ENCODE results near the gene NDUFAF8. TPM values are rescaled to one million over a fixed set of nuclear protein-coding genes. Genes with fewer than 3 reads are reported as not detected.
A peak's percentile ranks its signal among the peaks of the same experiment; 100 is the strongest.

The NDUFAF8 gene
- total and polyA plus RNA-seq, 7 experiments from 2014 or later = 34.2 to 85.9 (median 45.1) TPM

- Histone ChIP-seq H3K27me3 (ENCODE audit: control insufficient read depth in 2 of 2, insufficient read depth in 2 of 2, low read length in 2 of 2) (no peaks in the 10 kb centered on the region), H3K4me3 (ENCODE audit: low read length) (no peak overlapping the region), H3K36me3 (ENCODE audit: control insufficient read depth in 2 of 3, insufficient read depth in 3 of 3, low read length in 3 of 3) (peaks cover 0 to 91% (median 7%) of the 10 kb centered on the region in 3 experiments), H3K4me1 (ENCODE audit: control insufficient read depth in 2 of 2, insufficient read depth in 2 of 2, low read length in 2 of 2) (no peaks in the 10 kb centered on the region), H3K9me3 (ENCODE audit: control insufficient read depth in 2 of 3, low read length in 3 of 3) (no peaks in the 10 kb centered on the region), H3K27ac (ENCODE audit: low read depth, low read length) (no peak overlapping the region)
- POLR2A ChIA-PET = interaction anchor here (0.6 kb wide), 1 partner anchor 267 kb away, joined by 3 read pairs; no protein-coding TSS in a partner anchor
- intact Hi-C loops (cut with micrococcal nuclease) = no loop called here
- Mint-ChIP-seq H3K27ac (no peak overlapping the region), H3K9me3 (no peaks in the 10 kb centered on the region), H3K4me1 (peaks cover 0 to 12% (median 6%) of the 10 kb centered on the region in 7 donors), H3K27me3 (no peaks in the 10 kb centered on the region), H3K36me3 (peaks cover 10 to 44% (median 12%) of the 10 kb centered on the region in 5 donors), H3K4me3 (no peak overlapping the region)
- ATAC-seq = no peak
- no peak for DNase-seq
- CTCF ChIA-PET = no interaction called here
Measured at GRCh38 chr17:81276781-81277180, 37.7 kb downstream of the NDUFAF8 start.

GRCh38 chr17:81277421-81277820 is 38.3 kb downstream of the NDUFAF8 start:
- H3K9me3 ChIP-seq (ENCODE audit: control insufficient read depth in 2 of 3, low read length in 3 of 3) = no peaks in the 10 kb centered on the region
- peaks cover 0 to 93% (median 7%) of the 10 kb centered on the region in 3 experiments for H3K36me3 ChIP-seq (ENCODE audit: control insufficient read depth in 2 of 3, insufficient read depth in 3 of 3, low read length in 3 of 3)
- no peaks in the 10 kb centered on the region for H3K9me3 Mint-ChIP-seq
- ChIA-PET POLR2A (no interaction called here), CTCF (no interaction called here)
- ATAC-seq (no peak), DNase-seq (no peak)
- H3K36me3 Mint-ChIP-seq = peaks cover 10 to 44% (median 12%) of the 10 kb centered on the region in 5 donors
- no peaks in the 10 kb centered on the region for H3K4me1 ChIP-seq (ENCODE audit: control insufficient read depth in 2 of 2, insufficient read depth in 2 of 2, low read length in 2 of 2)
- no peak overlapping the region for H3K27ac ChIP-seq (ENCODE audit: low read depth, low read length)
- H3K4me3 ChIP-seq (ENCODE audit: low read length) = no peak overlapping the region
- H3K27me3 ChIP-seq (ENCODE audit: control insufficient read depth in 2 of 2, insufficient read depth in 2 of 2, low read length in 2 of 2) = no peaks in the 10 kb centered on the region
- H3K27me3 Mint-ChIP-seq = no peaks in the 10 kb centered on the region
- H3K4me3 Mint-ChIP-seq = no peak overlapping the region
- intact Hi-C loops (cut with micrococcal nuclease) = no loop called here
- peaks cover 0 to 12% (median 6%) of the 10 kb centered on the region in 7 donors for H3K4me1 Mint-ChIP-seq
- no peak overlapping the region for H3K27ac Mint-ChIP-seq

- peaks cover 0 to 5% (median 0%) of the 10 kb centered on the region in 7 donors for H3K4me1 Mint-ChIP-seq
- H3K9me3 Mint-ChIP-seq = no peaks in the 10 kb centered on the region
- Histone ChIP-seq H3K27ac (ENCODE audit: low read depth, low read length) (no peak overlapping the region), H3K9me3 (ENCODE audit: control insufficient read depth in 2 of 3, low read length in 3 of 3) (no peaks in the 10 kb centered on the region), H3K4me3 (ENCODE audit: low read length) (no peak overlapping the region), H3K27me3 (ENCODE audit: control insufficient read depth in 2 of 2, insufficient read depth in 2 of 2, low read length in 2 of 2) (no peaks in the 10 kb centered on the region), H3K36me3 (ENCODE audit: control insufficient read depth in 2 of 3, insufficient read depth in 3 of 3, low read length in 3 of 3) (peaks cover 0 to 93% (median 7%) of the 10 kb centered on the region in 3 experiments), H3K4me1 (ENCODE audit: control insufficient read depth in 2 of 2, insufficient read depth in 2 of 2, low read length in 2 of 2) (no peaks in the 10 kb centered on the region)
- no peak overlapping the region for H3K27ac Mint-ChIP-seq
- ChIA-PET POLR2A (no interaction called here), CTCF (no interaction called here)
- peaks cover 5 to 38% (median 11%) of the 10 kb centered on the region in 5 donors for H3K36me3 Mint-ChIP-seq
- no peaks in the 10 kb centered on the region for H3K27me3 Mint-ChIP-seq
- DNase-seq (no peak), ATAC-seq (no peak)
- no peak overlapping the region for H3K4me3 Mint-ChIP-seq
- intact Hi-C loops (cut with micrococcal nuclease) = no loop called here
Measured at GRCh38 chr17:81277946-81278693, 39.0 kb downstream of the NDUFAF8 start.

GRCh38 chr17:81278831-81279230 is 39.7 kb downstream of the NDUFAF8 start:
- peaks cover 0 to 33% (median 8%) of the 10 kb centered on the region in 5 donors for H3K36me3 Mint-ChIP-seq

GRCh38 chr17:81279278-81280275 is 40.5 kb downstream of the NDUFAF8 start:
- Histone ChIP-seq H3K36me3 (ENCODE audit: control insufficient read depth in 2 of 3, insufficient read depth in 3 of 3, low read length in 3 of 3) (peaks cover 0 to 81% (median 4%) of the 10 kb centered on the region in 3 experiments), H3K4me1 (ENCODE audit: control insufficient read depth in 2 of 2, insufficient read depth in 2 of 2, low read length in 2 of 2) (peaks cover 0 to 3% of the 10 kb centered on the region in 2 donors), H3K27ac (ENCODE audit: low read depth, low read length) (no peak overlapping the region), H3K9me3 (ENCODE audit: control insufficient read depth in 2 of 3, low read length in 3 of 3) (no peaks in the 10 kb centered on the region), H3K27me3 (ENCODE audit: control insufficient read depth in 2 of 2, insufficient read depth in 2 of 2, low read length in 2 of 2) (no peaks in the 10 kb centered on the region), H3K4me3 (ENCODE audit: low read length) (no peak overlapping the region)
- DNase-seq (no peak), ATAC-seq (no peak)
- Mint-ChIP-seq H3K4me1 (peaks cover 0 to 6% (median 4%) of the 10 kb centered on the region in 7 donors), H3K27me3 (no peaks in the 10 kb centered on the region), H3K4me3 (no peak overlapping the region), H3K36me3 (peaks cover 0 to 33% (median 10%) of the 10 kb centered on the region in 5 donors), H3K9me3 (no peaks in the 10 kb centered on the region), H3K27ac (peak overlapping the region in 1 of 9 donors; percentile 20)
- ChIA-PET CTCF (no interaction called here), POLR2A (no interaction called here)
- intact Hi-C loops (cut with micrococcal nuclease) = no loop called here

More at GRCh38 chr17:81278831-81279230, 39.7 kb downstream of the NDUFAF8 start:
- Histone ChIP-seq H3K4me3 (ENCODE audit: low read length) (no peak overlapping the region), H3K36me3 (ENCODE audit: control insufficient read depth in 2 of 3, insufficient read depth in 3 of 3, low read length in 3 of 3) (peaks cover 0 to 89% (median 4%) of the 10 kb centered on the region in 3 experiments), H3K27me3 (ENCODE audit: control insufficient read depth in 2 of 2, insufficient read depth in 2 of 2, low read length in 2 of 2) (no peaks in the 10 kb centered on the region), H3K27ac (ENCODE audit: low read depth, low read length) (no peak overlapping the region), H3K4me1 (ENCODE audit: control insufficient read depth in 2 of 2, insufficient read depth in 2 of 2, low read length in 2 of 2) (no peaks in the 10 kb centered on the region), H3K9me3 (ENCODE audit: control insufficient read depth in 2 of 3, low read length in 3 of 3) (no peaks in the 10 kb centered on the region)
- H3K27me3 Mint-ChIP-seq = no peaks in the 10 kb centered on the region
- peaks cover 0 to 5% (median 0%) of the 10 kb centered on the region in 7 donors for H3K4me1 Mint-ChIP-seq
- no peak overlapping the region for H3K4me3 Mint-ChIP-seq
- no peaks in the 10 kb centered on the region for H3K9me3 Mint-ChIP-seq
- CTCF ChIA-PET = no interaction called here
- peak overlapping the region in 1 of 9 donors; percentile 20 for H3K27ac Mint-ChIP-seq
- intact Hi-C loops (cut with micrococcal nuclease) = no loop called here
- DNase-seq (no peak), ATAC-seq (no peak)
- POLR2A ChIA-PET = no interaction called here

GRCh38 chr17:81280571-81280970 is 41.5 kb downstream of the NDUFAF8 start:
- Mint-ChIP-seq H3K9me3 (no peaks in the 10 kb centered on the region), H3K4me3 (no peak overlapping the region), H3K27me3 (no peaks in the 10 kb centered on the region), H3K27ac (no peak overlapping the region), H3K36me3 (peaks cover 0 to 33% (median 12%) of the 10 kb centered on the region in 5 donors), H3K4me1 (peaks cover 7 to 15% (median 12%) of the 10 kb centered on the region in 7 donors)
- H3K4me3 ChIP-seq (ENCODE audit: low read length) = no peak overlapping the region
- H3K36me3 ChIP-seq (ENCODE audit: control insufficient read depth in 2 of 3, insufficient read depth in 3 of 3, low read length in 3 of 3) = peaks cover 0 to 71% (median 4%) of the 10 kb centered on the region in 3 experiments
- no peaks in the 10 kb centered on the region for H3K9me3 ChIP-seq (ENCODE audit: control insufficient read depth in 2 of 3, low read length in 3 of 3)
- no peak for DNase-seq
- ChIA-PET POLR2A (no interaction called here), CTCF (interaction anchor here (0.6 kb wide), 1 partner anchor 201 kb away, joined by 3 read pairs; no protein-coding TSS in a partner anchor)
- intact Hi-C loops (cut with micrococcal nuclease) = no loop called here
- no peaks in the 10 kb centered on the region for H3K27me3 ChIP-seq (ENCODE audit: control insufficient read depth in 2 of 2, insufficient read depth in 2 of 2, low read length in 2 of 2)
- ATAC-seq = no peak
- no peak overlapping the region for H3K27ac ChIP-seq (ENCODE audit: low read depth, low read length)
- peaks cover 7 to 9% of the 10 kb centered on the region in 2 donors for H3K4me1 ChIP-seq (ENCODE audit: control insufficient read depth in 2 of 2, insufficient read depth in 2 of 2, low read length in 2 of 2)
